Measurements from ENCODE around the gene SRM. TPM values are rescaled to one million over a fixed set of nuclear protein-coding genes. Genes with fewer than 3 reads are reported as not detected.

Gene SRM
- total RNA-seq, 2 experiments from 2014 or later, result 65.2 to 208 TPM

- no peaks in the 10 kb centered on the region for H3K4me1 ChIP-seq (ENCODE audit: insufficient read depth, low read length, poor library complexity, severe bottlenecking)
- TF ChIP-seq, protein P1, sequence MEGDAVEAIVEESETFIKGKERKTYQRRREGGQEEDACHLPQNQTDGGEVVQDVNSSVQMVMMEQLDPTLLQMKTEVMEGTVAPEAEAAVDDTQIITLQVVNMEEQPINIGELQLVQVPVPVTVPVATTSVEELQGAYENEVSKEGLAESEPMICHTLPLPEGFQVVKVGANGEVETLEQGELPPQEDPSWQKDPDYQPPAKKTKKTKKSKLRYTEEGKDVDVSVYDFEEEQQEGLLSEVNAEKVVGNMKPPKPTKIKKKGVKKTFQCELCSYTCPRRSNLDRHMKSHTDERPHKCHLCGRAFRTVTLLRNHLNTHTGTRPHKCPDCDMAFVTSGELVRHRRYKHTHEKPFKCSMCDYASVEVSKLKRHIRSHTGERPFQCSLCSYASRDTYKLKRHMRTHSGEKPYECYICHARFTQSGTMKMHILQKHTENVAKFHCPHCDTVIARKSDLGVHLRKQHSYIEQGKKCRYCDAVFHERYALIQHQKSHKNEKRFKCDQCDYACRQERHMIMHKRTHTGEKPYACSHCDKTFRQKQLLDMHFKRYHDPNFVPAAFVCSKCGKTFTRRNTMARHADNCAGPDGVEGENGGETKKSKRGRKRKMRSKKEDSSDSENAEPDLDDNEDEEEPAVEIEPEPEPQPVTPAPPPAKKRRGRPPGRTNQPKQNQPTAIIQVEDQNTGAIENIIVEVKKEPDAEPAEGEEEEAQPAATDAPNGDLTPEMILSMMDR (conservative IDR thresholded peaks at IDR 0.05; ENCODE audit: low read length), result no peak
- no peak for TF ChIP-seq EZH2phosphoT487 (IDR thresholded peaks at IDR 0.05; ENCODE audit: borderline replicate concordance, low read depth, low read length)
- H3K9me3 ChIP-seq (ENCODE audit: low read length), result no peaks in the 10 kb centered on the region
- DNase-seq (ENCODE audit: low spot score), result no peak
- intact Hi-C loops (cut with micrococcal nuclease; ENCODE audit: unreplicated experiment), result loop anchor here (10.0 kb wide), 1 partner anchor 214 kb away; no protein-coding TSS in a partner anchor
- no peaks in the 10 kb centered on the region for H3K9me2 ChIP-seq (ENCODE audit: insufficient read depth, low read length)
- H3K4me2 ChIP-seq (ENCODE audit: low read length), result no peak overlapping the region
- peaks cover 4% of the 10 kb centered on the region; the same call in 1 of the 2 replicates for H4K20me1 ChIP-seq (ENCODE audit: insufficient read depth, low read length)
- CTCF ChIA-PET (ENCODE audit: unreplicated experiment), result no interaction called here
- POLR2A ChIA-PET, result no interaction called here
- no peak overlapping the region for H3K4me3 ChIP-seq (ENCODE audit: low read depth, low read length, poor library complexity, severe bottlenecking)
- no TSS peak for BruUV-seq (replicated peaks)
- peaks cover 40% of the 10 kb centered on the region for H3K36me3 ChIP-seq (ENCODE audit: insufficient read depth, low read length)
- no peaks in the 10 kb centered on the region; the same call in 1 of the 2 replicates for H3K79me2 ChIP-seq (ENCODE audit: insufficient read depth, low read depth, low read length)
- no peak overlapping the region for H2AFZ ChIP-seq (ENCODE audit: low read length)
- H3K27ac ChIP-seq (ENCODE audit: low read depth, low read length, poor library complexity, severe bottlenecking), result no peak overlapping the region
These were observed 29.0 kb downstream of the SRM start for GRCh38 chr1:11030865-11031264.

- no TSS peak for BruUV-seq (replicated peaks)
- DNase-seq (ENCODE audit: low spot score), result no peak
- ChIA-PET POLR2A (no interaction called here), CTCF (ENCODE audit: unreplicated experiment) (no interaction called here)
- intact Hi-C loops (cut with micrococcal nuclease; ENCODE audit: unreplicated experiment), result no loop called here
- no peaks in the 10 kb centered on the region for H3K9me2 ChIP-seq (ENCODE audit: insufficient read depth, low read length)
- H3K4me1 ChIP-seq (ENCODE audit: insufficient read depth, low read length, poor library complexity, severe bottlenecking), result no peaks in the 10 kb centered on the region
- peaks cover 9% of the 10 kb centered on the region; the same call in 1 of the 2 replicates for H4K20me1 ChIP-seq (ENCODE audit: insufficient read depth, low read length)
- no peaks in the 10 kb centered on the region for H3K9me3 ChIP-seq (ENCODE audit: low read length)
- no peak overlapping the region for H3K4me2 ChIP-seq (ENCODE audit: low read length)
- H3K4me3 ChIP-seq (ENCODE audit: low read depth, low read length, poor library complexity, severe bottlenecking), result no peak overlapping the region
- no peaks in the 10 kb centered on the region; the same call in 1 of the 2 replicates for H3K79me2 ChIP-seq (ENCODE audit: insufficient read depth, low read depth, low read length)
- H3K36me3 ChIP-seq (ENCODE audit: insufficient read depth, low read length), result peaks cover 68% of the 10 kb centered on the region
- TF ChIP-seq EZH2phosphoT487 (IDR thresholded peaks at IDR 0.05; ENCODE audit: borderline replicate concordance, low read depth, low read length), result no peak
- TF ChIP-seq, protein P1 (conservative IDR thresholded peaks at IDR 0.05; ENCODE audit: low read length), result no peak
- no peak overlapping the region for H2AFZ ChIP-seq (ENCODE audit: low read length)
- H3K27ac ChIP-seq (ENCODE audit: low read depth, low read length, poor library complexity, severe bottlenecking), result no peak overlapping the region
These were observed 31.8 kb downstream of the SRM start for GRCh38 chr1:11028018-11028417.

DNA sequence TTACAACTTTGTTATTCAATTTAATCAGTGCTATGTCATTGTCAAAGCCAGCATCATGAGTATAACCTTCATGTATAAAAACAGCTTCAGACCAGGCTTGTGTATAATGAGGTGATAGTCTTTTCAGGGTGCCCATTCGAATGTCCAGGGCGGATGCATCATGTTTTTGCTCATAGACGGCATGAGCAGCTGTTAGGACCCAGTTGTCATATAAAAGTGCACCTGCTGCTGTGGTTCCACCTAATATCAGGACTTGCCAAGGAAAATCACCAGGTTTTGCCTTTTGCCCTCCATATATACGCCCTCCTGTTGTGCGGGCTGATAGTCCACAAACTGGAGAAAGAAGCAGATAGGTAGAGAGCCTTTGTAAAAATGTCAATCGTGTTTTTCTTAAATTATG is 32.5 kb downstream of the SRM start:
- no TSS peak for BruUV-seq (replicated peaks)
- no peak overlapping the region for H2AFZ ChIP-seq (ENCODE audit: low read length)
- no peaks in the 10 kb centered on the region for H3K9me2 ChIP-seq (ENCODE audit: insufficient read depth, low read length)
- peaks cover 9% of the 10 kb centered on the region; the same call in 1 of the 2 replicates for H4K20me1 ChIP-seq (ENCODE audit: insufficient read depth, low read length)
- H3K27ac ChIP-seq (ENCODE audit: low read depth, low read length, poor library complexity, severe bottlenecking), result no peak overlapping the region
- TF ChIP-seq, protein P1 (conservative IDR thresholded peaks at IDR 0.05; ENCODE audit: low read length), result no peak
- no peak for TF ChIP-seq EZH2phosphoT487 (IDR thresholded peaks at IDR 0.05; ENCODE audit: borderline replicate concordance, low read depth, low read length)
- H3K9me3 ChIP-seq (ENCODE audit: low read length), result no peaks in the 10 kb centered on the region
- POLR2A ChIA-PET, result no interaction called here
- intact Hi-C loops (cut with micrococcal nuclease; ENCODE audit: unreplicated experiment), result no loop called here
- H3K4me1 ChIP-seq (ENCODE audit: insufficient read depth, low read length, poor library complexity, severe bottlenecking), result no peaks in the 10 kb centered on the region
- CTCF ChIA-PET (ENCODE audit: unreplicated experiment), result no interaction called here
- no peak for DNase-seq (ENCODE audit: low spot score)
- H3K4me3 ChIP-seq (ENCODE audit: low read depth, low read length, poor library complexity, severe bottlenecking), result no peak overlapping the region
- H3K4me2 ChIP-seq (ENCODE audit: low read length), result no peak overlapping the region
- no peaks in the 10 kb centered on the region; the same call in 1 of the 2 replicates for H3K79me2 ChIP-seq (ENCODE audit: insufficient read depth, low read depth, low read length)
- peaks cover 74% of the 10 kb centered on the region for H3K36me3 ChIP-seq (ENCODE audit: insufficient read depth, low read length)

All from OCI-LY7 (cell line).